GM10847 (cell line): ENCODE measurements around the gene EXOSC1.

Experiments used
- POLR2A ChIP-seq: IDR thresholded peaks from 2 replicates; pipeline ENCODE4 v1.6.1; 2011; ENCODE audit not compliant: insufficient read length; ENCODE audit errors: extremely low read depth

The EXOSC1 gene

GRCh38 chr10:97445722-97446639 lies at the start of gene EXOSC1, which contains the start of gene ZDHHC16:
Gene EXOSC1, minus strand, starts transcription at chr10:97446006. Its CDS starts 21 bp downstream, at chr10:97445985.
Gene ZDHHC16, plus strand, starts transcription at chr10:97446175. Its CDS starts 5,501 bp downstream, at chr10:97451676.
- peak; percentile 82 for TF ChIP-seq POLR2A

- no peak for TF ChIP-seq POLR2A
Observed at GRCh38 chr10:97494863-97495506, 49.2 kb upstream of the EXOSC1 start.

DNA sequence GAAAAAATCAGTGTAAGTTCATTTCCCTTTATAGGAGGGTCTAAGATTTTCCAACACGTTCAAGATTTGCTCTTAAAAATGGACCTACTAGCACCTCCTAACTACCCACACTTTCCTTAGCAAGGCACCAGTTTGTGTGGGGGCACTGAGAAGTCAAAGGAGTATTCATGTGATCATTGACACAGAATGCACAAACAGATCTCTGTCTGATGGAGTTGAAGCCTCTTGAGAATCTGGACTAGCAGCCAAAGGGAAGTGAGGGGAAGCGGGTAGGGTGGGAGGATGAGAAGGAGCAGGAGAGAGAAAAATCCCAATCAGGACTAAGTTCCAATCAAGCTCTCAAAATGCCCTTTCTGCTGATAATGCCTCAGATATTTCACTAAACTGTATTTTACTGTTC lies 48.3 kb upstream of the EXOSC1 start:
- TF ChIP-seq POLR2A, result no peak

DNA sequence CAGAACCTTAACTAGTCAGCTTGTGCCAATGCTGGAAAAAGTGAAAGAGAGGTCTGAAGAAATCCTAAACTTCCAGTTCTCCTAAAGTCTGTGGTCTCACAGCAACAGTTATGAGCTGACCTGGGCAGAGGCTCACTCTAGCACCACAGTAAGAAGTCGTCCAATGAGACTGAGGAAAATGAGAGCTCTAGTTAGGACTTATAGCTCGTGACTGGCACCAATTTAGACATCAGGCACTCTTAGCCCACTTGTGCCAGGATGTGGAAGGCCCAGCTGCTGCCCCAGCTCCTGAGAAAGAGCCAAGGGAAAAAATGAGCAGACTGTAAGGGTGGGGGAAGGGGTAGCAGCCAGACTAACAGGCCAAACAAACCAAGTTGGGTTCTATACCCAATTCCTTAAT lies 44.8 kb upstream of the EXOSC1 start:
- no peak for TF ChIP-seq POLR2A

DNA sequence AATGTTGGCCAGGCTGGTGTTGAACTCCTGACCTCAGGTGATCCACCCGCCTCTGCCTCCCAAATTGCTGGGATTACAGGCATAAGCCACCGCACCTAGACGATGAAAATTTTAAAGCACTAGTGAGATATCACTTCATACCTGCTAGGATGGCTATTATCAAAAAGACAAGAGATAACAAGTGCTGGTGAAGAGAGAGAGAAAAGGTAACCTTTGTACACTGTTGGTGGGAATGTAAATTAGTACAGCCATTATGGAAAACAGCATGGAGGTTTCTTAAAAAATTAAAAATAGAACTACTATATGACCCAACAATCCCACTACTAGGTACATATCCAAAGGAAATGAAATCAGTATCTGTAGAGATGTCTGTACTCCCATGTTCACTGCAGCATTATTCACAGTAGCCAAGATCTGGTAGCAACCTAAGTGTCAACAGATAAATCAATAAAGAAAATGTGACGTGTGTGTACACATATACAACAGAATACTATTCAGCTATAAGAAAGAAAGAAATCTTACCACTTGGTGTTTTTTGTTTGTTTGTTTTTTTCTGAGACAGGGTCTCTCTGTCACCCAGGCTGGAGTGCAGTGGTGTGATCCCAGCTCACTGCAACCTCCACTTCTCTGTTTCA lies 40.0 kb upstream of the EXOSC1 start:
- no peak for TF ChIP-seq POLR2A

DNA sequence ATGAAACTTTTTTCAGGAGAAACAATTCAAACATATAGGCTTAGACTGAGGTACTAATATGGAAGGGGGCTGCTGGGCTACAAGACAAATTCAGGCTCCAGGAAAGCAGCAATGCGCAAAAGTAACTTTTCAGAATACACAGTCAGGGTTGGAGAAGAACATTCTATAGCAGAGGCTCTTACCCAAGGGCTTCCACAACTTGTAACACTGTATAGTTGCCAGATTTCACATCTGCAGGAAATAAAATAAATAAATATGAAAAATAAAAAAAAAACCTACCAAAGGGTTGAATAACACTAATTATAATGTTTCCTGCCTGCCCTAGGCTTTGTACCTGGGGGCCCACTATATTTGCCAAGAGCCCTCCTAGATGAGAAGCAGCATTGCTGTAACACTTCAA lies 38.1 kb upstream of the EXOSC1 start:
- TF ChIP-seq POLR2A, result no peak

- TF ChIP-seq POLR2A, result no peak
Observed at GRCh38 chr10:97483506-97483905, 37.7 kb upstream of the EXOSC1 start.

GRCh38 chr10:97482381-97482780 lies 36.6 kb upstream of the EXOSC1 start:
- TF ChIP-seq POLR2A, result no peak

- no peak for TF ChIP-seq POLR2A
Observed at GRCh38 chr10:97481071-97481470, 35.3 kb upstream of the EXOSC1 start.

- no peak for TF ChIP-seq POLR2A
Observed at GRCh38 chr10:97479939-97480338, 34.1 kb upstream of the EXOSC1 start.

GRCh38 chr10:97475936-97476594 lies 30.3 kb upstream of the EXOSC1 start:
- TF ChIP-seq POLR2A, result no peak

GRCh38 chr10:97474918-97475317 lies 29.1 kb upstream of the EXOSC1 start:
- TF ChIP-seq POLR2A, result no peak

GRCh38 chr10:97468162-97468561 lies 22.4 kb upstream of the EXOSC1 start:
- no peak for TF ChIP-seq POLR2A

DNA sequence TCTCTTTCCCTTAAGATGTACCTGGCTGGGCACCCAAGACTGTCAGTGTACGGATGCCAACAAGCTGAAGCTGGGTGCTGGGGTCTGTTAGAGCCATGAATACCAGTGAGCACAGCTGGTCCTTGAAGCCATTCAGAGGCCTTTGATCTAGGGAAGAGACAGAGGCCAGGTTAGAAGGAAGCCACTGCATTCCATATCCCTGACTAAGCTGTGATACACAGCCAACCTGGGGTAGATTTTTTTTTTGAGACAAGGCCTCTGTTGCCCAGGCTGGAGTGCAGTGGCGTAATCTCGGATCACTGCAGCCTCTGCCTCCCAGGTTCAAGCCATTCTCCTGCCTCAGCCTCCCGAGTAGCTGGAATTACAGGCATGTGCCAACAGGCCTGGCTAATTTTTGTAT lies 20.9 kb upstream of the EXOSC1 start:
- no peak for TF ChIP-seq POLR2A

DNA sequence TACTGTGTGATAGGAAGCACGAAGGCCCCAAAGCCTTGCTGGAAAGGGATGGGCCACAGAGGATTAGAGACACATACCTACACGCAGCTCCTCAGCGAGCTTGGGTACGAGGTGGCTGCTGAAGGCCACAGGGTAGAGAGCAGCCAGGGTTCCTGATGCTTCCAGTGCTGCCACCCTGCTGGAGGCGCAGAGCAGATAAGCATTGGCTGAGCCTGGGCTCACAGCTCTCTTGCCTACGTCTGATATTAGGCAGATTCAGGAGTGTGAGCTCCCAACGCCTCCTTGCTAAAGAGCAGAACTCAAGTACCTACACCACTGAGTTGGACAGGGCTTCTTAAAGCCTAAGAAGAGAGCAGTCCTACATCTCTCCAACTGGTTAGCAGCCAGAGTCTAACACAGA lies 20.2 kb upstream of the EXOSC1 start:
- TF ChIP-seq POLR2A, result no peak

- no peak for TF ChIP-seq POLR2A
Observed at GRCh38 chr10:97464226-97464625, 18.4 kb upstream of the EXOSC1 start.
